Measurements from ENCODE around the gene THEM5.

The THEM5 gene

DNA sequence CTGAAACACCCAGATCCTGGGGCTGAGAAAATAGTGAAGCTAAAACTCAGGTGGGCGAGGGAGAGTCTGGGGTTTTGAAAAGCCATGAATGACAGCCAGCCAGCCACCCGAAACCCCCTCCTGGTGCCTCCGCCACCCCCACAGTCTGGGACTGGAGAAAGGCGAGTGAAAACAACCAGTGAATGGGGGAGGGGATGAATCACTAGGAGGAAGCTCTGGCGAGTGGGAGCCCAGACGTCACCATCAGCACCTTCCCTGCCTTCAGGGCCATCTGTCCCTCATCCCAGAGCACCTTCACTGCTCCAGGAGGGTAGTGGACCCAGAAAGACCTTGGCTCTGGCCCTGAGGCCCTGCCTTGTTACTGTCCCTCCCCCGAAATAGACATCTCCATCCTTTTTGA, 31.1 kb downstream of the THEM5 start:
- no peaks in the 10 kb centered on the region for H3K9me3 ChIP-seq (ENCODE audit: control insufficient read depth, low read length)
- 58 to 63% methylated on average over 7 of the region's 7 CpGs for WGBS, 2 experiments
- H3K27me3 ChIP-seq (ENCODE audit: control insufficient read depth, insufficient read depth, low read length, poor library complexity, severe bottlenecking) = no peaks in the 10 kb centered on the region
- H3K36me3 ChIP-seq (ENCODE audit: control insufficient read depth, insufficient read depth, low read length) = no peaks in the 10 kb centered on the region
- H3K4me3 ChIP-seq (ENCODE audit: insufficient read depth, low read depth, low read length) = no peak overlapping the region
- no peak overlapping the region for H3K27ac ChIP-seq (ENCODE audit: insufficient read depth, low read depth, low read length, poor library complexity, severe bottlenecking)
- peaks cover 13% of the 10 kb centered on the region for H3K4me1 ChIP-seq (ENCODE audit: control insufficient read depth, insufficient read depth, low read length)

DNA sequence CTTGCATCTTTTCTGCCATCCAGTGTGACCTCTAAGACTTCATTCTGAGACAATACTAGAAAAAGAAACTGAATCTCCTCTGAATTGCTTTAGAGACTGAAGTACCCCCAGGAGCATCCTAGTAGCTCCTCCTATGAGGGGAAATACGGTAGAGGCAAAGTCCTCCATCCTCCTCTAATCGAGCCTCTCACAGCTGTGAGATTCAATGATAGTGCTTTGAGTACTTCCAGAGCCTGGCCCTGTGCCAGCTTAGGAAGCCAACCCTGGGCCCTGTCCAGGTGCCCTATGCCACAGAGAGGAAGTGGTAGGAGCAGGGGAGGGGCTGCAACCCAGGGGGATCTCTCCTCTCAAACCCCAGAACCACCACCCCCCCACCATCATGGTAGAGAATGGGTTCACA, 32.6 kb downstream of the THEM5 start:
- H3K9me3 ChIP-seq (ENCODE audit: control insufficient read depth, low read length) = no peaks in the 10 kb centered on the region
- no peaks in the 10 kb centered on the region for H3K27me3 ChIP-seq (ENCODE audit: control insufficient read depth, insufficient read depth, low read length, poor library complexity, severe bottlenecking)
- no peak overlapping the region for H3K27ac ChIP-seq (ENCODE audit: insufficient read depth, low read depth, low read length, poor library complexity, severe bottlenecking)
- peaks cover 8% of the 10 kb centered on the region for H3K4me1 ChIP-seq (ENCODE audit: control insufficient read depth, insufficient read depth, low read length)
- H3K4me3 ChIP-seq (ENCODE audit: insufficient read depth, low read depth, low read length) = no peak overlapping the region
- H3K36me3 ChIP-seq (ENCODE audit: control insufficient read depth, insufficient read depth, low read length) = no peaks in the 10 kb centered on the region
- 75 to 83% methylated on average over 2 of the region's 2 CpGs for WGBS, 2 experiments

DNA sequence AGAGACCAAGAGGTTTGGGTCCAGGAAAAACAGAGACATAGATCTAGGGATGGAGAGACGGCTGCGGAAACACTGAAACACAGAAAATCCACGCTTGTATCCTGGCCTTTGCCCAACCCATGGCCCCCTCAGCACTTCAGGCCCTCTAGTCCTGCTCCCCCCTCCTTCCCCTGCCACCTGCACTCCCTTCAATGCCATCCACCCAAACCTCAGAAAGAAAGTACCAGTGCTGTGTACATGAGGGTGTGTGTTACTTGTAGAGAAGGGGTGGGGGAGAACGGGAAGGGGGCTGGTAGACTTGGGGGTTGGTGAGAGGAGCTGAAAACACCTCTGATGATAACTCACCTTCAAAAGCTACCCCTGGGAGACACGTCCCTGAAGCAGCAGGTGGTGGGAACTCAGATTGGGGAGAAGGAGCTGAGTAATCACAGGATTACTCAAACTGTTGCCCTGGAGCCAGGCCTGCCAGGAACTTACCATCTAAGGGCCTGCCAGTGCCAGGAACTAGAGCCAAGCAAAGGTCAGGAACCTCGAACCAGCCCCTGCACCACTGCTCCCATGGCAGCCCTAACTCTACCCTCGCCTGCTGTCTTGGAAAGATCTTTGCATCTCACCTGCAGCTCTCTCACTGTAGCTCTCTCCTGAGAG, 33.4 kb downstream of the THEM5 start:
- 92% methylated on average over 7 of the region's 7 CpGs for WGBS, 2 experiments
- no peaks in the 10 kb centered on the region for H3K9me3 ChIP-seq (ENCODE audit: control insufficient read depth, low read length)
- peaks cover 7% of the 10 kb centered on the region for H3K4me1 ChIP-seq (ENCODE audit: control insufficient read depth, insufficient read depth, low read length)
- H3K4me3 ChIP-seq (ENCODE audit: insufficient read depth, low read depth, low read length) = no peak overlapping the region
- H3K36me3 ChIP-seq (ENCODE audit: control insufficient read depth, insufficient read depth, low read length) = no peaks in the 10 kb centered on the region
- H3K27ac ChIP-seq (ENCODE audit: insufficient read depth, low read depth, low read length, poor library complexity, severe bottlenecking) = no peak overlapping the region
- no peaks in the 10 kb centered on the region for H3K27me3 ChIP-seq (ENCODE audit: control insufficient read depth, insufficient read depth, low read length, poor library complexity, severe bottlenecking)

DNA sequence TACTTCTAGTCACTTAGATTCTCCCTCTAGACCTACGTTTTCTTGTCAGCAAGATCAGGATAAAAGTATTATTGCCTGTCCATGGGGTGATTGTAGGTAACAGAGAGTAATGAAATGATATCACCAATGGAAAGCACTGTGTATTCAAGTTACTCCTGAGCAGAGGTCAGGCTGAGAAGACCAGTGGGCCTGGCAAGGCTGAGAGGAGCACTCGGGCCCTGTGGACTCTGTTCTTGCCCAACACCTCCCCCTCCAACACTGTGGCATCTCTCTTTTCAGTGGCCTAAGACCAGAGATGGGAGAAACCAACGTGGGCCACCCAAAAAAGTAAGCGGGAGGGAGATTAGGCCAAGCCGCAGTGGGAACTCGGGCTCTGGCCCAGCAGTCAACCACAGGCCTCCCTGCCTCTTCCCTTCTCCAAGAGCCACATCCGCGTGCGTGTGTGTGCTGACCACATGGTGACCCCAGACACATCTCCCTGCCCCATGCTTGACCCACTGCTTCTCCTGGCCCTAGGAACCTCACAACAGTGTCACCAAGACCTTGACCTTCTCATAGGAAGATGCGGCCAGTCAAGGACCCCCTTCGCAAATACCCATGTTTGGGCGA, 34.2 kb downstream of the THEM5 start:
- no peaks in the 10 kb centered on the region for H3K27me3 ChIP-seq (ENCODE audit: control insufficient read depth, insufficient read depth, low read length, poor library complexity, severe bottlenecking)
- 89 to 91% methylated on average over 12 of the region's 12 CpGs for WGBS, 2 experiments

DNA sequence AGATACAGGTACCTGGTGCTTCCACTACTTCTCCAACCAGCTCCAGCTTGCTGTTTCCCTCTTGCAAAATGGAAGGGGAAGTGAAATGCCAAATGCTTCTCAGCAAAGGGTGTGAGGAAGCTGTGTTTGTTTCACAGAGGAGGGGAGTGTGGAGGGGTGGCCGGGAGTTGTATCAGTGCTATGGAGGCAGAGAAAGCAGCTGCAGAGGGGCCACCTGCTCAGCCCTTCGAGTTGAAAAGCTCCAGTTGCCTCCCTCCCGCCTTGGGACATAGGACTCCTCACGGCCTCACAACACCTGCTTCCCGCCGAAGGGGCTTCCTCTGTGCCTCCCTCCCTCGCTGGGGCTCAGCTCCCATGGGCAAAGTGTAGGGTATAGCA, 36.2 kb downstream of the THEM5 start:
- H3K36me3 ChIP-seq (ENCODE audit: control insufficient read depth, insufficient read depth, low read length) = no peaks in the 10 kb centered on the region
- 84 to 89% methylated on average over 7 of the region's 7 CpGs for WGBS, 2 experiments
- peaks cover 3% of the 10 kb centered on the region for H3K4me1 ChIP-seq (ENCODE audit: control insufficient read depth, insufficient read depth, low read length)
- H3K27me3 ChIP-seq (ENCODE audit: control insufficient read depth, insufficient read depth, low read length, poor library complexity, severe bottlenecking) = no peaks in the 10 kb centered on the region
- no peak overlapping the region for H3K27ac ChIP-seq (ENCODE audit: insufficient read depth, low read depth, low read length, poor library complexity, severe bottlenecking)
- H3K9me3 ChIP-seq (ENCODE audit: control insufficient read depth, low read length) = no peaks in the 10 kb centered on the region
- H3K4me3 ChIP-seq (ENCODE audit: insufficient read depth, low read depth, low read length) = no peak overlapping the region

More for the DNA sequence above, 34.2 kb downstream of the THEM5 start:
- Histone ChIP-seq H3K9me3 (ENCODE audit: control insufficient read depth, low read length) (no peaks in the 10 kb centered on the region), H3K4me3 (ENCODE audit: insufficient read depth, low read depth, low read length) (no peak overlapping the region), H3K4me1 (ENCODE audit: control insufficient read depth, insufficient read depth, low read length) (peaks cover 7% of the 10 kb centered on the region), H3K36me3 (ENCODE audit: control insufficient read depth, insufficient read depth, low read length) (no peaks in the 10 kb centered on the region), H3K27ac (ENCODE audit: insufficient read depth, low read depth, low read length, poor library complexity, severe bottlenecking) (no peak overlapping the region)

DNA sequence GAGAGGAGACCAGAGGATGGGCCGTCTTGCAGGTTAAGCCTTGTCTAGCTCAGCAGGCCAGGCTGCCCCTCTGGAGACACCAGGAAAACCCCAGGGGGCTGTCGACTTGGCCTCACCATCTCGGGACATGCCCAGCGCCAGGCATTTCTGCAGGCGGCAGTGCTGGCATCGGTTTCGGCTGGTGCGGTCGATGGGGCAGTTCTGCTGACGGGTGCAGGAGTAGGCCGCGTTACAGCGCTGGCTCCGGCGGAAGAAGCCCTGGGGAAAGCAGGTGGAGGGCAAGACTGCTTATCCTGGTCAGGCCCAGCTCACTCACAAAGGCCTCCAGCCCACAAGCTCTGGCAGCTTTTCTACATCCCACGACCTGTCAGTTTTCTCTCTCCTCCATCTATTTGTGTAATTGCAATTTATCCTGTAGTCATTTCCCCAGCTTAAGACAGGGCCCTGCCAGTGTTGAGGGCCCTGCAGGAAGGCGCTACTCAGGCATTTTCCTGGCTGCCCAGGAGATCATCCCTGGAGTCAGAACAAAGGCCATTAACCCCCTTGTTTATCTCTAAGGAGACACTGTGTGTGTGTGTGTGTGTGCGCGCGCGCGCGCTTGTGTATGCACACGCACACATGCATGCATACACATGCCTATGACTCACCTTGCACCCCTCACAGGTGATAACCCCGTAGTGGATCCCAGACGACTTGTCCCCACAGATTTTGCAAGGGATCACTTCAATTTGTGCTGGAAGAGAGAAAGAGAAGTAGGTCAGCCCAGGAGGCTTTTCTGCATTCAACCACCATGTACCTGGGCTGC, 36.8 kb downstream of the THEM5 start:
- H3K27ac ChIP-seq (ENCODE audit: insufficient read depth, low read depth, low read length, poor library complexity, severe bottlenecking) = no peak overlapping the region
- no peaks in the 10 kb centered on the region for H3K27me3 ChIP-seq (ENCODE audit: control insufficient read depth, insufficient read depth, low read length, poor library complexity, severe bottlenecking)
- 83 to 93% methylated on average over 20 to 26 of the region's 26 CpGs for WGBS, 2 experiments
- H3K4me3 ChIP-seq (ENCODE audit: insufficient read depth, low read depth, low read length) = no peak overlapping the region
- H3K36me3 ChIP-seq (ENCODE audit: control insufficient read depth, insufficient read depth, low read length) = no peaks in the 10 kb centered on the region
- no peaks in the 10 kb centered on the region for H3K9me3 ChIP-seq (ENCODE audit: control insufficient read depth, low read length)
- no peaks in the 10 kb centered on the region for H3K4me1 ChIP-seq (ENCODE audit: control insufficient read depth, insufficient read depth, low read length)

DNA sequence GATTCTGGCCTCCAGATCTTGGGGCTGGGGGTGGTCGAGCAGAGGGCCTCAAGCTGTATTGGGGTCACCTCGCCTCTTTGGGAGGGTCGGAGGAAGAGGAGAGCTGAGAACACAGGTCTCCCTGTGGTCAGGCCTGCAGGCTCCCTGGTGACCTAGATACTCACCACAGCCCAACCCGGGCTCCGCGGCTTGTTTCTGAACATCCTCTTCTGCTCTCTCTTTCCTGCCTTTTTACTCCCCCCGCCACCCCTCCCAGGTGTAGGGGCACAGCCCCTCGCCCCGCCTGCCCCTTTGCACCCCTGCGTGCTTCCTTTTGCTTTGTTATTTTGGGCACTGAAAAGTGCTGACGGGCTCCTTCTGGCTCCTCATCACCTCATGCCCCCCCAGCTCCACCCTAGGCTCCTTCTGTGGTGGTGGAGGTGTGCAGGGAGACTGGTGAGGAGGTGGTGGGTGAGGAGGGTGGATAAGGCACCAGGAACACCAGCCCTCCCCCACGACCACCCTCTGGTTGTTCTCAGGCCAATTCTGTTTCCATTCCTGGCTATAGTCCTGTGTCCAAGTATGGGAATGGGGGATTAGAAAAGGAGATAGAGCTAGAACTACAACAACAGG, 37.7 kb downstream of the THEM5 start:
- Histone ChIP-seq H3K27ac (ENCODE audit: insufficient read depth, low read depth, low read length, poor library complexity, severe bottlenecking) (no peak overlapping the region), H3K4me3 (ENCODE audit: insufficient read depth, low read depth, low read length) (no peak overlapping the region), H3K36me3 (ENCODE audit: control insufficient read depth, insufficient read depth, low read length) (no peaks in the 10 kb centered on the region), H3K9me3 (ENCODE audit: control insufficient read depth, low read length) (no peaks in the 10 kb centered on the region), H3K27me3 (ENCODE audit: control insufficient read depth, insufficient read depth, low read length, poor library complexity, severe bottlenecking) (no peaks in the 10 kb centered on the region), H3K4me1 (ENCODE audit: control insufficient read depth, insufficient read depth, low read length) (no peaks in the 10 kb centered on the region)
- 91 to 92% methylated on average over 11 to 12 of the region's 12 CpGs for WGBS, 2 experiments

DNA sequence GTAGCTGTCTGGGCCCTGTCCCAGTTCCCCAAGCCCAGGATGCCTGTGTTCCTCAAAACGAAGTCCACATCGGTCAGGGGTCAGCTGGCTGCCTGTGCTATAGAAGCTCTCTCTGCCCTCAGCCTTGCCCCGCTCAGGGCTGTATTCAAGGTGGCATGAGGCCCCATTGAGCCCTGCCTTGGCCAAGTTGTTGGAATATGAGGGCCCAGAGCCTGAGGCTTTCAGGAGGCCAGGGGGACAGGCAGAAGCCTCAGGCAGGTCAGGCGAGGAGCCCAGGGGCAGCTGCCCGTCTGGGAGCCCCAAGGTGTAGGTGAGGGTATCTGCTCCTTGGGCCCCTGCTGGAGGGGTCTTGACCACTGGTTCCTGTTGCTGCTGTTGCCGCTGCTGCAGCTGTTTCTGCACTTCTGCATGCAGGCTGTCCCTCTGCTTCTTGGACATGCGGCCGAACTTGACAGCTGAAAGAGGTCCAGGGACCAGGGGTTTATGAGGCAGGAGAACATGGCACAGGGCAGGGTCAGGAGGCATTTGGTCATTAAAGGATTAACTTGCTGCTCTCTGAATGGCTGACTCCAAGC, 38.5 kb downstream of the THEM5 start:
- H3K9me3 ChIP-seq (ENCODE audit: control insufficient read depth, low read length) = no peaks in the 10 kb centered on the region
- H3K27me3 ChIP-seq (ENCODE audit: control insufficient read depth, insufficient read depth, low read length, poor library complexity, severe bottlenecking) = no peaks in the 10 kb centered on the region
- H3K27ac ChIP-seq (ENCODE audit: insufficient read depth, low read depth, low read length, poor library complexity, severe bottlenecking) = no peak overlapping the region
- no peaks in the 10 kb centered on the region for H3K4me1 ChIP-seq (ENCODE audit: control insufficient read depth, insufficient read depth, low read length)
- no peaks in the 10 kb centered on the region for H3K36me3 ChIP-seq (ENCODE audit: control insufficient read depth, insufficient read depth, low read length)
- no peak overlapping the region for H3K4me3 ChIP-seq (ENCODE audit: insufficient read depth, low read depth, low read length)
- WGBS, 2 experiments = 92% methylated on average over 8 of the region's 8 CpGs

DNA sequence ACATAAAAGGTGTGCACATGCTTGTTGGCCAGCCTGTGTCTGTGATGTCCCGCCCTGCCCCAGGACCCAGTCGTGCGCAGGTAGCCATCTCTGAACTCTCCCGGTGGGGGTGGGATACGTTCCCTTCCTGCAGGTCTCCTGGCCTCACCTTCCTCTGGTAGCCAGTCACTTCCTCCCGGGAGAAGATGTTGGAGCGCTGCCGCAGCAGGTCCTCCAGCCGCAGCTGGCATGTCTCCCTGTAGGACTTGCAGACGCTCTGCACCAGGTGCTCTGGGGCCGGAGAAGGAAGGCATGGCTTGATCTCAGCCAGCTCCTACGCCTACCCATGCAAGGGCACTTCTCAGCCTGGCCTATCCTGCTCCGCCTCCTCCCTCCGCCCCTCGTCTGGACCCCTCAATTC, 39.1 kb downstream of the THEM5 start:
- Histone ChIP-seq H3K4me3 (ENCODE audit: insufficient read depth, low read depth, low read length) (no peak overlapping the region), H3K4me1 (ENCODE audit: control insufficient read depth, insufficient read depth, low read length) (no peaks in the 10 kb centered on the region), H3K36me3 (ENCODE audit: control insufficient read depth, insufficient read depth, low read length) (no peaks in the 10 kb centered on the region), H3K27me3 (ENCODE audit: control insufficient read depth, insufficient read depth, low read length, poor library complexity, severe bottlenecking) (no peaks in the 10 kb centered on the region), H3K9me3 (ENCODE audit: control insufficient read depth, low read length) (no peaks in the 10 kb centered on the region), H3K27ac (ENCODE audit: insufficient read depth, low read depth, low read length, poor library complexity, severe bottlenecking) (no peak overlapping the region)
- WGBS, 2 experiments = 91 to 93% methylated on average over 15 of the region's 15 CpGs
